ENCODE data around the gene EPAS1. TPM values are rescaled to one million over a fixed set of nuclear protein-coding genes. Genes with fewer than 3 reads are reported as not detected.

EPAS1 gene
- total RNA-seq, 1 donor from 2014 or later: 1,738 TPM

- Histone ChIP-seq H3K9me3 (no peaks in the 10 kb centered on the region), H3K27ac (no peak overlapping the region), H3K27me3 (no peaks in the 10 kb centered on the region), H3K4me1 (peaks cover 0 to 2% of the 10 kb centered on the region in 2 donors), H3K4me3 (no peak overlapping the region), H3K36me3 (no peaks in the 10 kb centered on the region)
- DNase-seq (ENCODE audit: low spot score in 2 of 2): no peak
- TF ChIP-seq CTCF (IDR thresholded peaks at IDR 0.05): no peak
- intact Hi-C loops (cut with DNase I): no loop called here
Measured at GRCh38 chr2:46273919-46274318, 23.3 kb upstream of the EPAS1 start.

- peaks cover 0 to 2% of the 10 kb centered on the region in 2 donors for H3K4me1 ChIP-seq
- intact Hi-C loops (cut with DNase I): no loop called here
- no peak for TF ChIP-seq CTCF (IDR thresholded peaks at IDR 0.05)
Measured at GRCh38 chr2:46274586-46274985, 22.6 kb upstream of the EPAS1 start.

GRCh38 chr2:46275995-46276394, 21.2 kb upstream of the EPAS1 start:
- intact Hi-C loops (cut with DNase I): no loop called here
- peak overlapping the region in 1 of 2 donors; percentile 24 for H3K27ac ChIP-seq

More at GRCh38 chr2:46274586-46274985, 22.6 kb upstream of the EPAS1 start:
- Histone ChIP-seq H3K27ac (no peak overlapping the region), H3K27me3 (no peaks in the 10 kb centered on the region), H3K9me3 (no peaks in the 10 kb centered on the region), H3K4me3 (no peak overlapping the region), H3K36me3 (no peaks in the 10 kb centered on the region)
- no peak for DNase-seq (ENCODE audit: low spot score in 2 of 2)

GRCh38 chr2:46276642-46277041, 20.6 kb upstream of the EPAS1 start:
- Histone ChIP-seq H3K36me3 (no peaks in the 10 kb centered on the region), H3K4me3 (no peak overlapping the region), H3K4me1 (peaks cover 0 to 2% of the 10 kb centered on the region in 2 donors), H3K9me3 (no peaks in the 10 kb centered on the region), H3K27ac (no peak overlapping the region), H3K27me3 (no peaks in the 10 kb centered on the region)
- intact Hi-C loops (cut with DNase I): no loop called here
- no peak for DNase-seq (ENCODE audit: low spot score in 2 of 2)
- TF ChIP-seq CTCF (IDR thresholded peaks at IDR 0.05): no peak

More at GRCh38 chr2:46275995-46276394, 21.2 kb upstream of the EPAS1 start:
- Histone ChIP-seq H3K4me1 (peaks cover 0 to 2% of the 10 kb centered on the region in 2 donors), H3K27me3 (no peaks in the 10 kb centered on the region), H3K4me3 (no peak overlapping the region), H3K36me3 (no peaks in the 10 kb centered on the region), H3K9me3 (no peaks in the 10 kb centered on the region)
- no peak for DNase-seq (ENCODE audit: low spot score in 2 of 2)
- TF ChIP-seq CTCF (IDR thresholded peaks at IDR 0.05): no peak

- H3K36me3 ChIP-seq: no peaks in the 10 kb centered on the region
- DNase-seq (ENCODE audit: low spot score in 2 of 2): no peak
- intact Hi-C loops (cut with DNase I): no loop called here
Measured at GRCh38 chr2:46277431-46278190, 19.6 kb upstream of the EPAS1 start.

More at GRCh38 chr2:46277431-46278190, 19.6 kb upstream of the EPAS1 start:
- TF ChIP-seq CTCF (IDR thresholded peaks at IDR 0.05): no peak
- no peaks in the 10 kb centered on the region for H3K9me3 ChIP-seq
- H3K4me3 ChIP-seq: no peak overlapping the region
- no peaks in the 10 kb centered on the region for H3K27me3 ChIP-seq
- no peak overlapping the region for H3K27ac ChIP-seq
- peaks cover 0 to 2% of the 10 kb centered on the region in 2 donors for H3K4me1 ChIP-seq
